IPS-18a (cell line): Measurements from ENCODE around the gene TTC9B.

ENCODE experiments used
- H3K27ac ChIP-seq: one replicate; pipeline ENCODE4 v1.5.1; 2013; ENCODE audit warnings: low read length
- H3K27me3 ChIP-seq: one replicate; pipeline ENCODE4 v1.6.1; 2013; ENCODE audit warnings: mild to moderate bottlenecking, low read length; ENCODE audit not compliant: control insufficient read depth, insufficient read depth
- H3K36me3 ChIP-seq: one replicate; pipeline ENCODE4 v1.6.1; 2013; ENCODE audit warnings: low read depth, low read length; ENCODE audit not compliant: control insufficient read depth
- H3K4me1 ChIP-seq: one replicate; pipeline ENCODE4 v1.6.1; 2013; ENCODE audit warnings: low read depth, low read length; ENCODE audit not compliant: control insufficient read depth
- H3K4me3 ChIP-seq: one replicate; pipeline ENCODE4 v1.5.1; 2013; ENCODE audit warnings: low read length
- H3K9ac ChIP-seq: one replicate; pipeline ENCODE4 v1.6.1; 2013; ENCODE audit warnings: mild to moderate bottlenecking, low read length, moderate library complexity
- H3K9me3 ChIP-seq: one replicate; pipeline ENCODE4 v1.6.1; 2013; ENCODE audit warnings: low read depth, low read length; ENCODE audit not compliant: control insufficient read depth

The TTC9B gene

DNA sequence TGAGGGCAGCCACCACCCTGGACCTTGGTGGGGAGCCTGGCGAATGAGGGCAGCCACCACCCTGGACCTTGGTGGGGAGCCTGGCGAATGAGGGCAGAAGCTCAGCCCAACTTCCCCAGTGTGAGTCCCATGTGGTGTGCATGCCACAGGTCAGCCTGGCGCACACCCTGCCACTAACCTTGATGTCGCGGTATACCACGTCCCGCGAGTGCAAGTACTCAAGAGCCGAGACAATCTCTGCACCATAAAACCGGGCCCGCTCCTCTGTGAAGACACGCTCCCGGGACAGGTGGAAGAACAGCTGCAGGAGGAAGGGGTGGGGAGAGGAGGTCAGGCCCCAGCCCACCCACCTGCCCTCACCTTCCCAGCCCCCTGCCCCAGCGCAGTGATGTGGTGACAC is 19.6 kb upstream of the TTC9B start:
- H3K36me3 ChIP-seq = peaks cover 47% of the 10 kb centered on the region
- H3K27ac ChIP-seq = no peak overlapping the region
- H3K9ac ChIP-seq = no peak overlapping the region
- H3K9me3 ChIP-seq = no peaks in the 10 kb centered on the region
- no peaks in the 10 kb centered on the region for H3K4me1 ChIP-seq
- H3K27me3 ChIP-seq = no peaks in the 10 kb centered on the region
- no peak overlapping the region for H3K4me3 ChIP-seq

DNA sequence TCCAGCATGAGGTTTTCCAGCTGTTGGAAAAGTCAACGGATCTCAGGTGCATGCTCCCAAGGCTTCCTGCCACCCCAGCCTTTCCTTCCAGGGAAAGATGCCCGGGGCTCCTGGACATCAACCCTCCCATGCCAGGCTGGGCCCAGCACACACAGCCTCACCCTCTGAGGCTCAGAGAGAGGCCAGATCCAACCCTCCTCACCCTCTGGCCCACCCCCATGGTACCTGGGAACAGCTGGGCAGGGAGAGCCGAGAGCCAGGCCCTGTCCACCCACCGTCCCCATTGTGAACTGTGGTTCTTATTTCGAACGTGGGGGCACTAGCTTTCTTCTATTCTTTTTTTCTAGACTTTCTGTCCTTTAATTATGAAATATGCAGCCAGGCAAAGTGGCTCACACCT is 18.2 kb upstream of the TTC9B start:
- Histone ChIP-seq H3K9me3 (no peaks in the 10 kb centered on the region), H3K36me3 (peaks cover 40% of the 10 kb centered on the region)

DNA sequence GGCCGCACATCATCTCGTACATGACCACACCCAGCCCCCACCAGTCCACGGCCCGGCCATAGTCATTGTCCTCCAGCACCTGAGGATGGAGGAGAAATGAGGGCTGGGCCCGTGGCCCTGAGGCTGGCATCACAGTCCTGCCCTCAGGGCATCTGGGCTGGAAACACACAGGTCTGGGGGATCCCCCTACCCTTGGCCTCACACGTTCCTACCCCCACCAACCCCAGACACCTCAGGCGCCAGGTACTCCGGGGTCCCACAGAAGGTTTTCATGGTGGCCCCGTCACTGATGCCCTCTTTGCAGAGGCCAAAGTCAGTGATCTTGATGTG is 17.8 kb upstream of the TTC9B start:
- no peaks in the 10 kb centered on the region for H3K9me3 ChIP-seq
- H3K4me1 ChIP-seq = peaks cover 18% of the 10 kb centered on the region
- H3K4me3 ChIP-seq = no peak overlapping the region
- no peak overlapping the region for H3K9ac ChIP-seq
- no peaks in the 10 kb centered on the region for H3K27me3 ChIP-seq
- H3K36me3 ChIP-seq = peaks cover 40% of the 10 kb centered on the region
- no peak overlapping the region for H3K27ac ChIP-seq

More for the DNA sequence above, 18.2 kb upstream of the TTC9B start:
- no peak overlapping the region for H3K9ac ChIP-seq
- H3K4me1 ChIP-seq = peaks cover 14% of the 10 kb centered on the region
- H3K27ac ChIP-seq = no peak overlapping the region
- H3K4me3 ChIP-seq = no peak overlapping the region
- no peaks in the 10 kb centered on the region for H3K27me3 ChIP-seq

DNA sequence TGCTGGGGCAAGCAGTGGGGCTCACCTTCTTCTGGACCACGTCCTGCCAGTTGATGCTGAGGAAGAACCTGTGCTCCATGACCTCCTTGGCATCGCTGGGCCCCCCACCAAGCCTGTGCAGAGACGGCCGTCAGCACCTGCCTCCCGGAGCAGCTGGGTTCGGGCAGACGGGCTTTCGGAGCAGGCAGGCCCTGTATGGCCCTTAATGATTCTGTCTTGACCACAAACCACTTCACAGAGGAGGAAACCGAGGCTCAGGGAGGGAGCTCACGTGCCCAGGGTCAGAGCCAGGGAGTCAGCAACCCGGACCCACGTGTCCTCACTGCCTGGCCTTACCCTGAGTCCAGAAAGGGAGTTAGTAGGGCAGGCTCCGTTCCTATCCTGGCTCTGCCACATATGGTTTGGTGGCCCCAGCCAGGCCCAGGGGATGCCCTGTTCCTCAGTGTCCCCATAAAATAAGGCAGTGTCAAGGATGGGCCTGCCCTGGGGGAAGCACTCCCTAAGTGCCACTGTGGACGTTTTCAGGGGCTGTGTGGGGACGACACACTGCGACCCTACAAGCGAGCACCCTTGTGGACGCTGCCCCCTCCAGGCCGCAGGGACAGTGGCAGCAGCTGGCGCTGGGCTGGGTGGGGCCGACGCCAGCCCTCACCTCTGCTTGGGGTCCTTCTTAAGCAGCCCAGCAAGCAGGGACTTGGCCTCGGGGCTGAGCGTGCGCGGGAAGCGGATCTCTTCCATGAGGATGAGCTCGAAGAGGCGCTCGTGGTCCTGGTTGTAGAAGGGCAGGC is 17.2 kb upstream of the TTC9B start:
- Histone ChIP-seq H3K27ac (no peak overlapping the region), H3K36me3 (peaks cover 37% of the 10 kb centered on the region), H3K9ac (no peak overlapping the region), H3K4me1 (peaks cover 19% of the 10 kb centered on the region), H3K9me3 (no peaks in the 10 kb centered on the region), H3K27me3 (no peaks in the 10 kb centered on the region), H3K4me3 (no peak overlapping the region)

DNA sequence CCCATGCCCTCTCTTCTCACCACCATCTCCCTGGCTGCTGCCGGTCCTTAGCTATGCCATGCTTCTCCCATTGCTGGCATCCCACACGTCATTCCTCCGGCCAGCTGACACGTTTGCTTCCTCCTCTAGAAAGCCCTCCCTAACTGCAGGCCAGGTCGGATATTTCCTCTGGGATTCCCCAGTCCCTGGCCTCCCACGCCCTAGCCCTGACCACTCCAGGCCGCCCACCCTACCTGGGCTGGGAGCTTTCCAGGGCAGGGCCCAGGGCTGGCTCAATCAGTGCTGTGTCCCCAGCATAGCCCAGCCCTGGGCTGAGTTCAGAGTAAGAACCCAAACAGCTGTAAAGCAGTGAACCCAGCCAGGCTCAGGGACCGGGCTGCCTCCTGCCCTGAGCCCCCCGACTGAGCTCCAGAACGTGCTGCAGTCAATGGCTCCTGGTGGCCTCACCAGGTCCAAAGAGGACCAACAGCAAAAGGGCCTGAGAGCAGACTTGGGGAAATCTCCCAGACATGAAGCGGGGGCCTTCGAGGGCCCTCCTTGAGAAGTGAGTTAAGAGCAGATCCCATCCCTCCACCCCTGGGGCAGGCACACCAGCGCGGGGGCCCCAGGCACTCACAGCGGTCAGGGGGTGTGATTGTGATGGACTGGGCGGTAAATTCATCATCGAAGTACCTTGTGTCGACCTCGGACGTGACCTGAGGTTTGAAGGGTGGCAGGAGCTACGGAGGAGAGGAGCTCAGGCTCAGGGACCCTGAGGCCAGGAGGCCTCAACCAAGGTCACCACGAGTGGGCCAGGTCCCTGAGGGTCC is 16.4 kb upstream of the TTC9B start:
- Histone ChIP-seq H3K9ac (no peak overlapping the region), H3K27me3 (no peaks in the 10 kb centered on the region), H3K4me3 (no peak overlapping the region), H3K36me3 (peaks cover 29% of the 10 kb centered on the region), H3K4me1 (peaks cover 19% of the 10 kb centered on the region), H3K27ac (no peak overlapping the region), H3K9me3 (no peaks in the 10 kb centered on the region)

DNA sequence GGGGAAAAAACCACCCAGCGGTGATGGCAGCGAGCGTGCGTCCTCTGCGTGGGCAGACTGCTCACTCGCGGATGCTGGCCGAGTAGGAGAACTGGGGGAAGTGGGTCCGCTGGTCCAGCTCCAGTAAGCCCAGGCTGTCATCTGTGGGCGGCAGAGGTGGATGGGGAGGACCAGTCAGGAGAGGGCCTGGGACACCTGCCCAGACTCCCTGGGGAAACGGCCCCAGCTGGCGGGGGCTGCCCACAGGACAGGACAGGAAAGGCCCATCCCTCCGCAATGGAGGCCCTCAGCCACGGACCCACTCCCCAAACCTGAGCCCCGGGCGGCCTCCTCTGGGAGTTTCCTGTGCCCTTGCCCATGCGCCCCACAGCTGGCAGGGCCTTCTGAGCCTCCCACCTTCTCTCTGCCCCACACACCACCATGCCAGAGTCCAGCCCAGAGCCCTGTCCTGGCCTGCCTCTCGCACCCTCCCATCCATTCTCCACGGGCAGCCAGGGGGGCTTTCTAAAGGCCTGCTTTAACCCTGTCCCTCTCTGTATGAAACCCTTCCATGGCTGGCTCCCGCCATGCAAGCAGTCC is 15.7 kb upstream of the TTC9B start:
- H3K4me3 ChIP-seq = no peak overlapping the region
- H3K9me3 ChIP-seq = no peaks in the 10 kb centered on the region
- no peaks in the 10 kb centered on the region for H3K27me3 ChIP-seq
- peaks cover 22% of the 10 kb centered on the region for H3K36me3 ChIP-seq
- H3K9ac ChIP-seq = no peak overlapping the region
- H3K27ac ChIP-seq = no peak overlapping the region
- peaks cover 19% of the 10 kb centered on the region for H3K4me1 ChIP-seq

DNA sequence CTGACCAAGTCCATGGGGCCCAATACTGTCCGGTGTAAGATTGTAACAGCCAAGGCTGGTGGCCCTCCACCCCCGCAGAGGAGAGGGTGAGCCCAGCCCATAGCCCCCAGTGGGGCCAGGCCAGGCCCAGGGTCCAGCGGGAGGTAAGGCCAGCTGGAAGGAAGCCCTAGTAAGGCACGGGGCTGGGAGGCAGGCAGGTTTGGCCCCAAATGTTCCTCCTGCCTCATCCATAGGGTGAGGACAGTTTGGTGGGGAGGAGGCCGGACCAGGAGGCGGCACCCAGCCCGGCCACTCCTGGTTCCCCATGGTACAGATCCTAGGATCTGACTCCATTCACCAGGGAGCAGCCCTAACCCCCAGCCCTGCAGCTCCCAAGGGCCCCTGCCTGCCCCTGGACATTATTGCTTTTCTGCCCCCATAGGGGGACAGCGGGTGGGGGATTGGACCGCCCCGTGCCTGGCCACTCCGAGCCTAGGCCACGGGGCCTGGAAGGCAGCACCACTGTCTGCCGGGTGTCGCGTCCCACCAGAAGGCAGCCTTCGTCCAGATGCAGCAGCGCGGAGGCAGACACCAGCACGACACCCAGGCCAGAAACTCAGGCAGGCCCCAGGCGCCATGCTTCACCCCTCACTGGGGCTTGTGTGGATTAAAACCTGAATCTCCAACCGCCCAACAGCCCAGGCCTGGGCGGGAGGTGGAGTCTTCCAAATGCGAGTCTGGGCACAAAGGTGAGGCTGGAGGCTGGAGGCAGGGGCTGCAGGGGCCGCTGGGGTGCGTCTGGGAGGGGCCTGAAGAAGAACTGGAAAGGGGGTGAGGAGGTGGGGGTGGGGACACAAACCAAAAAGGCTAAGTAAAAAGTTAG is 15.0 kb upstream of the TTC9B start:
- peaks cover 20% of the 10 kb centered on the region for H3K36me3 ChIP-seq
- H3K9me3 ChIP-seq = no peaks in the 10 kb centered on the region
- peaks cover 19% of the 10 kb centered on the region for H3K4me1 ChIP-seq
- H3K27ac ChIP-seq = no peak overlapping the region
- no peak overlapping the region for H3K9ac ChIP-seq
- no peak overlapping the region for H3K4me3 ChIP-seq
- no peaks in the 10 kb centered on the region for H3K27me3 ChIP-seq

DNA sequence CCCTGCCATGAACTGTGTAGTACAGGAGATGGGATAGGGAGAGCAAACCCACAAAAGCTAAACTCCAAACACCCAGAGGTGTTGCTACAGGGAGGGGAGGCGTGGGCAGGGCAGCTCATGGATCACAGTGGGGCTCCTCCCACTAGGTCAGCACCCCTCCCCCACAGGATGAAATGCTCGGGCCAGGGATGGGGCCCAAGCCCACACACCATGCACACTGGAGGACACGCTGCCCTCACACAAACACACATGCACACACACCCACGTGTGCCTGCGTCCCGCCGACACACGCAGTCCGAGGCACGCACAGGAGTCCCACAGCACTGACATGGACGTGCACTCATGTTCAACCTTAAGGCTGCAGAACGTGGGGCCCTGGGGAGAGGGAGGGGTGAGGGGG is 14.3 kb upstream of the TTC9B start:
- no peak overlapping the region for H3K27ac ChIP-seq
- no peak overlapping the region for H3K9ac ChIP-seq
- no peak overlapping the region for H3K4me3 ChIP-seq
- peaks cover 16% of the 10 kb centered on the region for H3K36me3 ChIP-seq
- H3K27me3 ChIP-seq = no peaks in the 10 kb centered on the region
- peaks cover 19% of the 10 kb centered on the region for H3K4me1 ChIP-seq
- no peaks in the 10 kb centered on the region for H3K9me3 ChIP-seq

DNA sequence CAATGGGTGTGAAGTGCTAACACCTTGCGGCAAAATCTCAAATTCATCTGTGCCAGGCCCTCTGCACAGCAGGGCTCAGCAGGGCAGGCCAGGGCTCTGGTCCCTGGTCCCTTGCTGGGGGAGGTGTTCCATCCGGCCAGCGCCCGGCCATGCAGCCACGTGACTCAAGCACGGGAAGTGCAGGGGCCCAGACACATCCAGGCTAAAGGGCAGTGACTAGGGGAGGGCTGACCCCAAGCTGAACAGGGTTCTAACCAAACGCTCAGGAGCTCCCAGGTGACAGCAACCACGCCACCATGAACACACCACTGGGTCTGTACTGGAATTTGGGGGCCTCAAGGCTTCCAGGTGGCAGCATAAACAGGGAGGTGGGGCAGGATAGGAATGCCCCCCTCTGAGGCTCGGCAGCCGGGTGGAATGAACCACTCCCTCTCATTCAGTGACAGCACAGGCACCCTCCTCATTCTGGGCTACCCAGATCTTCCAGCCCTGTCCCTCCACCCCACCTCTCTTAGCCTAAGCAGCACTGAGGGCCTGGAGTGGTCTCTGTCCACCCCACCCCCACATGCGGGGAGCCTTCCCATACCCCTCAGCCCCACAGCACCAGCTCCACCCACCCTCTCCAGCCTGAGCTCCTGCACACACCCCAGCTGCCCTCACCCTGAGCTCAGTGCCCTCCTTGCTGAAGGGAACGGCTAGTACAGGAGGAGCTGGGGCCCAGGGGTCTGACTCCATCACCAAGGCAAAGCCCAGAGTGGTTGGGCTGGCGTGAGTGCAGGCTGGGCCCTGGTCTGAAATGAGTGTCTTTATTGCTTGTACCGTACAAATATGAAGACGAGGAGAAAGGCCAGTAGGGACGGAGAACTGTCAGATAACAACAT is 13.6 kb upstream of the TTC9B start:
- peak overlapping the region; percentile 6 for H3K27ac ChIP-seq
- no peak overlapping the region for H3K4me3 ChIP-seq
- peaks cover 12% of the 10 kb centered on the region for H3K36me3 ChIP-seq
- no peak overlapping the region for H3K9ac ChIP-seq
- H3K9me3 ChIP-seq = no peaks in the 10 kb centered on the region
- H3K27me3 ChIP-seq = no peaks in the 10 kb centered on the region
- peaks cover 19% of the 10 kb centered on the region for H3K4me1 ChIP-seq

DNA sequence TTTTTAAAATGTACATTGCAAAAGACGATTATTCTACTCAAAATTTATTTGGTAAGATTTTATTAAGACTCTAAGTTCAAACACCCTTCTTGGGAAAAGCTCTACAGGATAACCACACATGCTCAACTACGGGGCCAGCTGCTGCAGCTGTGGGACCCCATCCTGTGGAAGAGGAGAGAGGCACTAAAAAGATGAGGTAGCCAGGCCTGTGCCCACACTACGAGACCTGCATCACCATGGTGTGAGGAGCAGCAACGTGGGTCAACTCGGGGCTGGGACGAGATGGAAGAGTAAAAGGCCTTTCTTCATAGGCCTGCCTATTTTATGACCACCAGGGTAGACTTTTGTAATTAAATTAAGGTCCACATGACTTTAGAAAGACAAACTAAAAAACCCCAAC is 12.9 kb upstream of the TTC9B start:
- H3K27ac ChIP-seq = no peak overlapping the region
- H3K36me3 ChIP-seq = peaks cover 7% of the 10 kb centered on the region
- H3K9me3 ChIP-seq = no peaks in the 10 kb centered on the region
- H3K9ac ChIP-seq = no peak overlapping the region
- H3K4me3 ChIP-seq = no peak overlapping the region
- H3K27me3 ChIP-seq = no peaks in the 10 kb centered on the region
- H3K4me1 ChIP-seq = peaks cover 19% of the 10 kb centered on the region
